Kidney (tissue), 14 donors: ENCODE results near the gene RAB39B. TPM values are rescaled to one million over a fixed set of nuclear protein-coding genes. Genes with fewer than 3 reads are reported as not detected.
A peak's percentile ranks its signal among the peaks of the same experiment; 100 is the strongest.
"Not testable (repeated sequence)": the region's sequence is repeated elsewhere in the genome, so short reads cannot be mapped to it uniquely, and the experiment has no call there.

Experiments used
- DNase-seq, 5 donors: peaks; one replicate each; pipeline ENCODE4 v3.0.0-alpha.2; 2013 to 2020
- FAIRE-seq: peaks from 2 replicates; lab custom pipeline; 2012; peaks lifted over from hg19 to GRCh38; lab: Jason Lieb, UNC
- H3K27ac ChIP-seq, 2 donors: one replicate each; pipeline ENCODE4 v1.7.0; 2013; ENCODE audit warnings: low read depth in 2 of 2, low read length in 2 of 2, inconsistent platforms in 1 of 2
- H3K27me3 ChIP-seq: one replicate; pipeline ENCODE4 v1.7.1; 2013; ENCODE audit warnings: low read length, inconsistent platforms; ENCODE audit not compliant: control insufficient read depth, insufficient read depth
- H3K36me3 ChIP-seq, 3 donors: one replicate each; pipeline versions ENCODE4 v1.7.0 to v1.7.1; 2013; ENCODE audit warnings: low read length in 3 of 3, control low read depth in 1 of 3, inconsistent platforms in 1 of 3; ENCODE audit not compliant: insufficient read depth in 3 of 3, control insufficient read depth in 2 of 3
- H3K4me1 ChIP-seq, 3 donors: one replicate each; pipeline versions ENCODE4 v1.7.0 to v1.7.1; 2013; ENCODE audit warnings: low read length in 3 of 3, inconsistent platforms in 1 of 3, low read depth in 1 of 3; ENCODE audit not compliant: control insufficient read depth in 2 of 3, insufficient read depth in 2 of 3
- H3K4me3 ChIP-seq, 3 donors: one replicate each; pipeline versions ENCODE4 v1.7.0 to v1.8.1; 2013; ENCODE audit warnings: low read length in 3 of 3, control low read depth in 1 of 3, inconsistent platforms in 1 of 3
- H3K9ac ChIP-seq, 3 donors: one replicate each; pipeline versions ENCODE4 v1.7.0 to v1.7.1; 2013; ENCODE audit warnings: low read length in 3 of 3, control low read depth in 1 of 3, inconsistent platforms in 1 of 3
- H3K9me3 ChIP-seq, 3 donors: one replicate each; pipeline versions ENCODE4 v1.7.0 to v1.7.1; 2013; ENCODE audit warnings: low read length in 3 of 3, control low read depth in 1 of 3, inconsistent platforms in 1 of 3; ENCODE audit not compliant: control insufficient read depth in 2 of 3, insufficient read depth in 1 of 3
- CTCF ChIP-seq: IDR thresholded peaks from 3 replicates; pipeline ENCODE4 v1.5.1; 2012; ENCODE audit warnings: mild to moderate bottlenecking, moderate library complexity, borderline replicate concordance; ENCODE audit not compliant: insufficient read depth; ENCODE audit errors: extremely low read depth
- intact Hi-C: fragments of 100-400 bp; cut with DNase I; formaldehyde crosslinking; loops from one replicate; pipeline ENCODE4 v1.11.1; 2022
- polyA plus RNA-seq: library from polyadenylated mRNA; stranded (reverse); fragments of 350-450 nt; fragmentation: Illumina TruSeq; extraction: RNeasy Lipid Tissue Mini Kit (QIAGEN cat#74804); gene quantifications from one replicate; pipeline ENCODE4 v1.2.3, GENCODE V29; 2014; ENCODE audit warnings: low read depth, low replicate concordance; ENCODE audit not compliant: insufficient read depth
- total RNA-seq: library from RNA; stranded (reverse); fragmentation: NEBNext Ultra II Directional; extraction: Animal tissue kit (Norgen Biotek cat#: 25700); gene quantifications from one replicate; pipeline ENCODE4 v1.2.1, GENCODE V29; 2021
- donor health status: control.
- donor health status: control.
- donor health status: control.
- donor health status: control.
- donor health status: control.
- donor health status: DM: yes; HTN: yes; CAD: no.
- donor health status: Normal renal cell carcinoma (clear cell type).

Gene RAB39B
- total and polyA plus RNA-seq, 2 donors from 2014 or later, result 1.2 to 1.8 TPM

GRCh38 chrX:155235891-155236290 is 28.4 kb downstream of the RAB39B start:
- intact Hi-C loops, result no loop called here
- H3K9me3 ChIP-seq, result no peaks in the 10 kb centered on the region
- no peak overlapping the region for H3K9ac ChIP-seq
- peaks cover 0 to 17% (median 3%) of the 10 kb centered on the region in 3 donors for H3K36me3 ChIP-seq
- H3K4me1 ChIP-seq, result no peaks in the 10 kb centered on the region
- TF ChIP-seq CTCF, result no peak
- H3K27me3 ChIP-seq, result no peaks in the 10 kb centered on the region
- H3K27ac ChIP-seq, result no peak overlapping the region
- FAIRE-seq (no peak), DNase-seq (no peak)
- H3K4me3 ChIP-seq, result no peak overlapping the region

- Histone ChIP-seq H3K4me1 (no peaks in the 10 kb centered on the region), H3K9me3 (no peaks in the 10 kb centered on the region), H3K4me3 (no peak overlapping the region), H3K36me3 (peaks cover 0 to 15% (median 3%) of the 10 kb centered on the region in 3 donors), H3K9ac (no peak overlapping the region), H3K27ac (no peak overlapping the region), H3K27me3 (no peaks in the 10 kb centered on the region)
- DNase-seq, result no peak
- TF ChIP-seq CTCF, result no peak
- intact Hi-C loops, result no loop called here
- FAIRE-seq, result no peak
Measured at GRCh38 chrX:155231163-155231562, 33.1 kb downstream of the RAB39B start.

- no peak overlapping the region for H3K9ac ChIP-seq
- H3K4me3 ChIP-seq, result no peak overlapping the region
- TF ChIP-seq CTCF, result no peak
- H3K4me1 ChIP-seq, result no peaks in the 10 kb centered on the region
- intact Hi-C loops, result no loop called here
- H3K27ac ChIP-seq, result no peak overlapping the region
- no peak for DNase-seq
- H3K9me3 ChIP-seq, result no peaks in the 10 kb centered on the region
- peaks cover 0 to 15% (median 3%) of the 10 kb centered on the region in 3 donors for H3K36me3 ChIP-seq
- no peaks in the 10 kb centered on the region for H3K27me3 ChIP-seq
- FAIRE-seq, result no peak
Measured at GRCh38 chrX:155225774-155226173, 38.5 kb downstream of the RAB39B start.

GRCh38 chrX:155223746-155224145 is 40.5 kb downstream of the RAB39B start:
- H3K27ac ChIP-seq, H3K9ac ChIP-seq, FAIRE-seq, H3K27me3 ChIP-seq, H3K4me1 ChIP-seq, H3K36me3 ChIP-seq, intact Hi-C loops, H3K4me3 ChIP-seq, H3K9me3 ChIP-seq: not testable (repeated sequence)
- DNase-seq, result peak in 1 of 5 donors; percentile 66
